ENCODE measurements around the gene CCDC51. TPM values are rescaled to one million over a fixed set of nuclear protein-coding genes. Genes with fewer than 3 reads are reported as not detected.

CCDC51 gene
- total and polyA plus RNA-seq, 2 experiments from 2014 or later: 20.8 to 24.1 TPM

DNA sequence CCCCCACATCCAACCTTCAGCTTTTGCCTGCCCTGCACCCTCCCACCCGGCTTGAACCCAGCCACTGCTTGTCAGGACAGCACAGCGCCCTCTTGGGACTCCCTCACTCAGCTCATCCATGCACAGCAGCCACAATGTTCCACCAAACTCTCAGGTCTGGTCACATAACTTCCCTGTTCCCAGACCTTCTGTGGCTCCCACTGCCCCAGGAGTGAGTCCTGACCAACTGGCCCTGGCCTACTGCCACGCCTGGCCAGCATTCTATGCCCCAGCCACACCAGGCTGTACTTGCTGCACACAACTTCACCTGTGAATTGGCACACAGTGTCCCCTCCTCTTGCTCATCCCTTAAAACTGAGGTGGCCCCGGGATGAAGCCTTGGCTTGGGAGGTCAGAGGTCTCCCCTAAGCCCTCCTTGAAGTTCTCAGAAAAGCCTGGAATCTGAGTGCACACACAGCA is 31.1 kb downstream of the CCDC51 start:
- no peak overlapping the region for H3K27ac ChIP-seq (ENCODE audit: low read depth)
- Mint-ChIP-seq H3K9me3 (no peaks in the 10 kb centered on the region), H3K27me3 (ENCODE audit: insufficient read depth, low read depth, poor library complexity) (peaks cover 15% of the 10 kb centered on the region), H3K36me3 (ENCODE audit: low read depth) (peaks cover 91% of the 10 kb centered on the region), H3K4me3 (no peak overlapping the region), H3K4me1 (no peaks in the 10 kb centered on the region), H3K27ac (no peak overlapping the region)
- no peaks in the 10 kb centered on the region for H3K27me3 ChIP-seq (ENCODE audit: insufficient read depth)
- H3F3A ChIP-seq (replicated peaks; ENCODE audit: low read depth): no peaks in the 10 kb centered on the region
- no peaks in the 10 kb centered on the region for H3K79me2 ChIP-seq (replicated peaks; ENCODE audit: insufficient read depth)
- H3K4me1 ChIP-seq (ENCODE audit: insufficient read depth): no peaks in the 10 kb centered on the region
- no peak overlapping the region for H3K4me3 ChIP-seq
- no peaks in the 10 kb centered on the region; the same call in 1 of the 2 replicates for H4K20me1 ChIP-seq (replicated peaks; ENCODE audit: insufficient read depth)
- H3K36me3 ChIP-seq (ENCODE audit: insufficient read depth): peaks cover 16% of the 10 kb centered on the region
- no peak overlapping the region for H2AFZ ChIP-seq
- TF ChIP-seq, protein P1, sequence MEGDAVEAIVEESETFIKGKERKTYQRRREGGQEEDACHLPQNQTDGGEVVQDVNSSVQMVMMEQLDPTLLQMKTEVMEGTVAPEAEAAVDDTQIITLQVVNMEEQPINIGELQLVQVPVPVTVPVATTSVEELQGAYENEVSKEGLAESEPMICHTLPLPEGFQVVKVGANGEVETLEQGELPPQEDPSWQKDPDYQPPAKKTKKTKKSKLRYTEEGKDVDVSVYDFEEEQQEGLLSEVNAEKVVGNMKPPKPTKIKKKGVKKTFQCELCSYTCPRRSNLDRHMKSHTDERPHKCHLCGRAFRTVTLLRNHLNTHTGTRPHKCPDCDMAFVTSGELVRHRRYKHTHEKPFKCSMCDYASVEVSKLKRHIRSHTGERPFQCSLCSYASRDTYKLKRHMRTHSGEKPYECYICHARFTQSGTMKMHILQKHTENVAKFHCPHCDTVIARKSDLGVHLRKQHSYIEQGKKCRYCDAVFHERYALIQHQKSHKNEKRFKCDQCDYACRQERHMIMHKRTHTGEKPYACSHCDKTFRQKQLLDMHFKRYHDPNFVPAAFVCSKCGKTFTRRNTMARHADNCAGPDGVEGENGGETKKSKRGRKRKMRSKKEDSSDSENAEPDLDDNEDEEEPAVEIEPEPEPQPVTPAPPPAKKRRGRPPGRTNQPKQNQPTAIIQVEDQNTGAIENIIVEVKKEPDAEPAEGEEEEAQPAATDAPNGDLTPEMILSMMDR (conservative IDR thresholded peaks at IDR 0.05; ENCODE audit: low read depth in 2 of 2): peak in 1 of 2 experiments; percentile 59; a peak in 2 of 4 replicates
- no peak for TF ChIP-seq ZNF114 (CRISPR knock-in tag; IDR thresholded peaks at IDR 0.05)
- no peaks in the 10 kb centered on the region for H3K9me2 ChIP-seq (ENCODE audit: insufficient read depth)
- no peak overlapping the region for H3K4me2 ChIP-seq
- DNase-seq (ENCODE audit: low spot score) (no peak), ATAC-seq (peak; percentile 53)

- Mint-ChIP-seq H3K27me3 (ENCODE audit: insufficient read depth, low read depth, poor library complexity) (peaks cover 10% of the 10 kb centered on the region), H3K4me1 (no peaks in the 10 kb centered on the region), H3K36me3 (ENCODE audit: low read depth) (peaks cover 92% of the 10 kb centered on the region), H3K27ac (peak overlapping the region; percentile 74; the same call in 1 of the 2 replicates), H3K9me3 (no peaks in the 10 kb centered on the region), H3K4me3 (no peak overlapping the region)
- Histone ChIP-seq H3K4me2 (no peak overlapping the region), H2AFZ (no peak overlapping the region), H3K4me1 (ENCODE audit: insufficient read depth) (no peaks in the 10 kb centered on the region), H3K79me2 (replicated peaks; ENCODE audit: insufficient read depth) (no peaks in the 10 kb centered on the region), H3K27ac (ENCODE audit: low read depth) (no peak overlapping the region), H3K9me2 (ENCODE audit: insufficient read depth) (no peaks in the 10 kb centered on the region), H3F3A (replicated peaks; ENCODE audit: low read depth) (no peaks in the 10 kb centered on the region), H3K4me3 (no peak overlapping the region), H3K36me3 (ENCODE audit: insufficient read depth) (peaks cover 16% of the 10 kb centered on the region), H4K20me1 (replicated peaks; ENCODE audit: insufficient read depth) (no peaks in the 10 kb centered on the region; the same call in 1 of the 2 replicates), H3K27me3 (ENCODE audit: insufficient read depth) (no peaks in the 10 kb centered on the region)
- ATAC-seq (no peak), DNase-seq (ENCODE audit: low spot score) (no peak)
- TF ChIP-seq STAT1 (IDR thresholded peaks at IDR 0.05; ENCODE audit: unreplicated experiment) (no peak), EZH2phosphoT487 (IDR thresholded peaks at IDR 0.05; ENCODE audit: unreplicated experiment) (no peak), EZH2 (IDR thresholded peaks at IDR 0.05; ENCODE audit: low read depth, unreplicated experiment) (no peak)
Measured at GRCh38 chr3:48407542-48408099, 32.3 kb downstream of the CCDC51 start.

- Mint-ChIP-seq H3K27me3 (ENCODE audit: insufficient read depth, low read depth, poor library complexity) (peaks cover 9% of the 10 kb centered on the region), H3K27ac (no peak overlapping the region), H3K4me1 (no peaks in the 10 kb centered on the region), H3K4me3 (no peak overlapping the region), H3K9me3 (no peaks in the 10 kb centered on the region), H3K36me3 (ENCODE audit: low read depth) (peaks cover 91% of the 10 kb centered on the region)
- TF ChIP-seq ETS1 (IDR thresholded peaks at IDR 0.05) (no peak), REST (IDR thresholded peaks at IDR 0.05; ENCODE audit: unreplicated experiment) (no peak), POLR2AphosphoS5 (IDR thresholded peaks at IDR 0.05; ENCODE audit: low read depth) (no peak), JUNB (IDR thresholded peaks at IDR 0.05; ENCODE audit: unreplicated experiment) (no peak), CREB1 (CRISPR knock-in tag; IDR thresholded peaks at IDR 0.05; ENCODE audit: low read depth) (no peak), EZH2 (IDR thresholded peaks at IDR 0.05; ENCODE audit: low read depth, unreplicated experiment) (no peak), ZNF114 (CRISPR knock-in tag; IDR thresholded peaks at IDR 0.05) (no peak)
- no peak overlapping the region for H2AFZ ChIP-seq
- DNase-seq (ENCODE audit: low spot score) (no peak), ATAC-seq (no peak)
- peaks cover 15% of the 10 kb centered on the region for H3K36me3 ChIP-seq (ENCODE audit: insufficient read depth)
- H3K4me3 ChIP-seq: no peak overlapping the region
- no peak overlapping the region for H3K4me2 ChIP-seq
- H3K27ac ChIP-seq (ENCODE audit: low read depth): no peak overlapping the region
- H3F3A ChIP-seq (replicated peaks; ENCODE audit: low read depth): no peaks in the 10 kb centered on the region
- no peaks in the 10 kb centered on the region; the same call in 1 of the 2 replicates for H4K20me1 ChIP-seq (replicated peaks; ENCODE audit: insufficient read depth)
- H3K27me3 ChIP-seq (ENCODE audit: insufficient read depth): no peaks in the 10 kb centered on the region
- H3K9me2 ChIP-seq (ENCODE audit: insufficient read depth): no peaks in the 10 kb centered on the region
- no peaks in the 10 kb centered on the region for H3K4me1 ChIP-seq (ENCODE audit: insufficient read depth)
- no peaks in the 10 kb centered on the region for H3K79me2 ChIP-seq (replicated peaks; ENCODE audit: insufficient read depth)
Measured at GRCh38 chr3:48406443-48407431, 33.2 kb downstream of the CCDC51 start.

All from GM23338 (cell line).